GM12878 (cell line): Measurements from ENCODE around the gene VWA3B. TPM values are rescaled to one million over a fixed set of nuclear protein-coding genes. Genes with fewer than 3 reads are reported as not detected.

Source experiments
- ATAC-seq: fragments of 200-7000 bp; cut with Tn5 transposase; 3 replicates; pipeline ENCODE4 v1.9.1; 2020; ENCODE audit warnings: mild to moderate bottlenecking, moderate library complexity
- BruUV-seq: library from RNA; stranded (reverse); fragments of 400-500 nt; replicated peaks from 2 replicates; lab custom pipeline; 2021; lab: Mats Ljungman, UMichigan
- CTCF ChIA-PET: fragments of 300-600 bp; sonication (Branson Sonifier 250); formaldehyde crosslinking; extraction: SDS; loops from one replicate; lab custom pipeline; 2021; ENCODE audit warnings: inconsistent platforms; lab: Yijun Ruan, JAX
- POLR2A ChIA-PET: fragments of 350-600 bp; formaldehyde crosslinking; extraction: SDS; loops from one replicate; lab custom pipeline; 2021; ENCODE audit warnings: inconsistent platforms; lab: Charles Lee
- RAD21 ChIA-PET: fragments of 300-600 bp; sonication (Branson Sonifier 250); formaldehyde crosslinking; loops from one replicate; lab custom pipeline; 2023; ENCODE audit warnings: antibody characterized with exemption; ENCODE audit not compliant: unreplicated experiment; lab: Charles Lee
- SMC1A ChIA-PET: fragments of 300-600 bp; sonication (Branson Sonifier 250); formaldehyde crosslinking; loops from one replicate; lab custom pipeline; 2023; ENCODE audit not compliant: unreplicated experiment, uncharacterized antibody; lab: Charles Lee
- DNase-seq: peaks from one replicate; pipeline ENCODE4 v3.0.0-alpha.2; 2011; ENCODE audit warnings: low read depth, low spot score
- FAIRE-seq: peaks from 3 replicates; lab custom pipeline; 2011; peaks lifted over from hg19 to GRCh38; lab: Jason Lieb, UNC
- H2AFZ ChIP-seq: 2 replicates; pipeline ENCODE4 v1.6.0; 2011; ENCODE audit warnings: low read depth, low read length, control low read depth; ENCODE audit not compliant: control insufficient read depth
- H3K27ac ChIP-seq: 2 replicates; pipeline ENCODE4 v1.5.1; 2011; ENCODE audit warnings: control low read depth; ENCODE audit not compliant: control insufficient read depth, insufficient read depth
- H3K27me3 ChIP-seq, 2 experiments: replicated peaks in 1 of 2; 2 replicates each; pipeline versions ENCODE4 v1.6.0 to v1.6.1; 2011; ENCODE audit warnings: low read length in 1 of 2; ENCODE audit not compliant: control insufficient read depth in 2 of 2, insufficient read depth in 2 of 2
- H3K36me3 ChIP-seq, 2 experiments: 2 replicates each; pipeline ENCODE4 v1.5.1; 2011; ENCODE audit warnings: low read length in 1 of 2; ENCODE audit not compliant: control insufficient read depth in 2 of 2, insufficient read depth in 2 of 2
- H3K4me1 ChIP-seq: 2 replicates; pipeline ENCODE4 v1.6.1; 2011; ENCODE audit warnings: mild to moderate bottlenecking, low read length, moderate library complexity, mixed read lengths; ENCODE audit not compliant: control insufficient read depth, insufficient read depth
- H3K4me2 ChIP-seq: 2 replicates; pipeline ENCODE4 v1.6.0; 2011; ENCODE audit warnings: control low read depth; ENCODE audit not compliant: control insufficient read depth, insufficient read depth
- H3K4me3 ChIP-seq: fragments of 200-600 bp; sonication (generic); 2 replicates; pipeline ENCODE4 v1.5.1; 2016
- H3K79me2 ChIP-seq: 2 replicates; pipeline ENCODE4 v1.6.0; 2011; ENCODE audit warnings: low read length; ENCODE audit not compliant: control insufficient read depth, insufficient read depth
- H3K9ac ChIP-seq: 2 replicates; pipeline ENCODE4 v1.8.0; 2011; ENCODE audit warnings: low read length, control low read depth, mixed read lengths; ENCODE audit not compliant: control insufficient read depth, insufficient read depth
- H3K9me3 ChIP-seq: replicated peaks from 3 replicates; pipeline ENCODE4 v1.5.1; 2011; ENCODE audit warnings: mild to moderate bottlenecking, low read length; ENCODE audit not compliant: control insufficient read depth, insufficient read depth
- H4K20me1 ChIP-seq: 2 replicates; pipeline ENCODE4 v1.6.0; 2011; ENCODE audit not compliant: control insufficient read depth, insufficient read depth
- BRCA1 ChIP-seq: IDR thresholded peaks from 2 replicates; pipeline ENCODE4 v1.6.1; 2011; ENCODE audit warnings: low read depth, low read length, improper control_type of control experiment
- PAX5 ChIP-seq: IDR thresholded peaks from 2 replicates; pipeline ENCODE4 v1.6.1; 2011; ENCODE audit warnings: low read depth, low read length, borderline replicate concordance
- RB1 ChIP-seq: fragments of 450-650 bp; formaldehyde crosslinking; IDR thresholded peaks from 2 replicates; pipeline ENCODE4 v1.6.1; 2017; ENCODE audit warnings: mild to moderate bottlenecking, borderline replicate concordance
- STAT1 ChIP-seq: fragments of 450-650 bp; conservative IDR thresholded peaks from 2 replicates; pipeline ENCODE4 v1.6.1; 2014; ENCODE audit warnings: antibody characterized with exemption, mild to moderate bottlenecking
- TBL1XR1 ChIP-seq: IDR thresholded peaks from 2 replicates; pipeline ENCODE4 v1.6.1; 2012; ENCODE audit warnings: low read depth, low read length, improper control_type of control experiment
- ZBTB11 ChIP-seq: fragments of 450-650 bp; formaldehyde crosslinking; IDR thresholded peaks from 2 replicates; pipeline ENCODE4 v1.5.0; 2022; ENCODE audit warnings: mild to moderate bottlenecking, missing genetic modification characterization
- ZNF217 ChIP-seq: fragments of 450-650 bp; IDR thresholded peaks from 2 replicates; pipeline ENCODE4 v1.6.1; 2017; ENCODE audit warnings: antibody characterized with exemption, mild to moderate bottlenecking
- ZNF274 ChIP-seq: IDR thresholded peaks from one replicate; pipeline ENCODE4 v1.8.0; 2011; ENCODE audit not compliant: insufficient read length, insufficient read depth
- ZNF384 ChIP-seq: IDR thresholded peaks from 2 replicates; pipeline ENCODE4 v1.6.1; 2012; ENCODE audit warnings: low read depth, mild to moderate bottlenecking, low read length, improper control_type of control experiment, borderline replicate concordance
- ZNF622 ChIP-seq: fragments of 450-650 bp; IDR thresholded peaks from 2 replicates; pipeline ENCODE4 v1.6.1; 2017; ENCODE audit warnings: mild to moderate bottlenecking, inconsistent platforms
- WGBS: methylation state at CpG from one replicate; pipeline ENCODE4 v1.1.6; 2016; ENCODE audit warnings: low lambda C conversion rate; ENCODE audit not compliant: insufficient replicate concordance, insufficient coverage; ENCODE audit errors: missing lambda C conversion rate; 5-methylcytosine and 5-hydroxymethylcytosine counted together
- in situ Hi-C: fragments of 300-500 bp; cut with MboI; formaldehyde crosslinking; loops from 9 replicates; pipeline ENCODE4 v1.14.3; 2018; ENCODE audit warnings: mixed read lengths
- intact Hi-C: fragments of 100-400 bp; cut with micrococcal nuclease; formaldehyde crosslinking; loops from one replicate; pipeline ENCODE4 v1.14.2; 2022; ENCODE audit not compliant: unreplicated experiment
- polyA plus RNA-seq, 11 experiments: library from polyadenylated mRNA; depleted of rRNA in 4 of 11; unstranded in 6 of 11; stranded (reverse) in 5 of 11; fragments of >200 nt; fragmentation: Nextera tagmentation in 4 of 11; fragmentation: Illumina TruSeq in 1 of 11; extraction: Ambion mirVana in 4 of 11; extraction: Trizol in 1 of 11; gene quantifications; 1 replicate in 1 of 11; 2 replicates in 10 of 11; pipeline versions ENCODE4 v1.2.1 to v1.2.3, GENCODE V29; 2011 to 2016; ENCODE audit warnings: inconsistent platforms in 2 of 11, missing spikeins in 2 of 11, low read depth in 1 of 11
- total RNA-seq, 4 experiments: library from RNA; depleted of rRNA in 3 of 4; stranded (reverse); fragments of >200 nt in 3 of 4; fragmentation: Illumina TruSeq in 1 of 4; extraction: Trizol in 1 of 4; gene quantifications; 2 replicates each; pipeline versions ENCODE4 v1.2.1 to v1.2.3, GENCODE V29; 2013 to 2021
- TF ChIP-seq, protein P1 (sequence below): IDR thresholded peaks from 2 replicates; pipeline ENCODE4 v1.6.1; 2012; ENCODE audit warnings: improper control_type of control experiment, low read depth, low read length; ENCODE audit not compliant: insufficient replicate concordance
- TF ChIP-seq, protein P2 (sequence below): IDR thresholded peaks from 2 replicates; pipeline ENCODE4 v1.6.1; 2011; ENCODE audit warnings: borderline replicate concordance, low read depth, mild to moderate bottlenecking, moderate library complexity, low read length; ENCODE audit not compliant: insufficient read depth, poor library complexity, severe bottlenecking
- TF ChIP-seq, protein P3 (sequence below): fragments of 450-650 bp; IDR thresholded peaks from 2 replicates; pipeline ENCODE4 v1.6.1; 2017; ENCODE audit warnings: low read depth, mild to moderate bottlenecking, moderate library complexity

VWA3B gene
- total and polyA plus RNA-seq, 10 of the 15 experiments (the other 5 are each of a cell fraction or from before 2014, with no cell fraction given) = 0.04 to 0.86 (median 0.19) TPM; not detected in 4

- Histone ChIP-seq H3K4me2 (no peak overlapping the region), H3K9me3 (no peaks in the 10 kb centered on the region), H2AFZ (no peak overlapping the region), H3K79me2 (no peaks in the 10 kb centered on the region), H3K27me3 (no peaks in the 10 kb centered on the region), H4K20me1 (no peaks in the 10 kb centered on the region), H3K4me3 (no peak overlapping the region), H3K4me1 (no peaks in the 10 kb centered on the region), H3K27ac (no peak overlapping the region), H3K36me3 (no peaks in the 10 kb centered on the region), H3K9ac (no peak overlapping the region)
- ChIA-PET POLR2A (interaction anchor here (0.9 kb wide), 1 partner anchor 19 kb away, joined by 3 read pairs; no protein-coding TSS in a partner anchor), RAD21 (no interaction called here), SMC1A (interaction anchor here (1.2 kb wide), 1 partner anchor 17 kb away, joined by 3 read pairs; no protein-coding TSS in a partner anchor), CTCF (no interaction called here)
- no peak for FAIRE-seq
- DNase-seq = no peak
- no TSS peak for BruUV-seq
- intact Hi-C loops (no loop called here), in situ Hi-C loops (no loop called here)
- ATAC-seq = no peak
- WGBS = 58% methylated on average over 4 of the region's 4 CpGs
- TF ChIP-seq ZNF274 = no peak
- TF ChIP-seq ZNF622 = no peak
- TF ChIP-seq, protein P1, sequence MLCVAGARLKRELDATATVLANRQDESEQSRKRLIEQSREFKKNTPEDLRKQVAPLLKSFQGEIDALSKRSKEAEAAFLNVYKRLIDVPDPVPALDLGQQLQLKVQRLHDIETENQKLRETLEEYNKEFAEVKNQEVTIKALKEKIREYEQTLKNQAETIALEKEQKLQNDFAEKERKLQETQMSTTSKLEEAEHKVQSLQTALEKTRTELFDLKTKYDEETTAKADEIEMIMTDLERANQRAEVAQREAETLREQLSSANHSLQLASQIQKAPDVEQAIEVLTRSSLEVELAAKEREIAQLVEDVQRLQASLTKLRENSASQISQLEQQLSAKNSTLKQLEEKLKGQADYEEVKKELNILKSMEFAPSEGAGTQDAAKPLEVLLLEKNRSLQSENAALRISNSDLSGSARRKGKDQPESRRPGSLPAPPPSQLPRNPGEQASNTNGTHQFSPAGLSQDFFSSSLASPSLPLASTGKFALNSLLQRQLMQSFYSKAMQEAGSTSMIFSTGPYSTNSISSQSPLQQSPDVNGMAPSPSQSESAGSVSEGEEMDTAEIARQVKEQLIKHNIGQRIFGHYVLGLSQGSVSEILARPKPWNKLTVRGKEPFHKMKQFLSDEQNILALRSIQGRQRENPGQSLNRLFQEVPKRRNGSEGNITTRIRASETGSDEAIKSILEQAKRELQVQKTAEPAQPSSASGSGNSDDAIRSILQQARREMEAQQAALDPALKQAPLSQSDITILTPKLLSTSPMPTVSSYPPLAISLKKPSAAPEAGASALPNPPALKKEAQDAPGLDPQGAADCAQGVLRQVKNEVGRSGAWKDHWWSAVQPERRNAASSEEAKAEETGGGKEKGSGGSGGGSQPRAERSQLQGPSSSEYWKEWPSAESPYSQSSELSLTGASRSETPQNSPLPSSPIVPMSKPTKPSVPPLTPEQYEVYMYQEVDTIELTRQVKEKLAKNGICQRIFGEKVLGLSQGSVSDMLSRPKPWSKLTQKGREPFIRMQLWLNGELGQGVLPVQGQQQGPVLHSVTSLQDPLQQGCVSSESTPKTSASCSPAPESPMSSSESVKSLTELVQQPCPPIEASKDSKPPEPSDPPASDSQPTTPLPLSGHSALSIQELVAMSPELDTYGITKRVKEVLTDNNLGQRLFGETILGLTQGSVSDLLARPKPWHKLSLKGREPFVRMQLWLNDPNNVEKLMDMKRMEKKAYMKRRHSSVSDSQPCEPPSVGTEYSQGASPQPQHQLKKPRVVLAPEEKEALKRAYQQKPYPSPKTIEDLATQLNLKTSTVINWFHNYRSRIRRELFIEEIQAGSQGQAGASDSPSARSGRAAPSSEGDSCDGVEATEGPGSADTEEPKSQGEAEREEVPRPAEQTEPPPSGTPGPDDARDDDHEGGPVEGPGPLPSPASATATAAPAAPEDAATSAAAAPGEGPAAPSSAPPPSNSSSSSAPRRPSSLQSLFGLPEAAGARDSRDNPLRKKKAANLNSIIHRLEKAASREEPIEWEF = no peak
- no peak for TF ChIP-seq ZNF217
- TF ChIP-seq RB1 = no peak
- TF ChIP-seq STAT1 = no peak
- no peak for TF ChIP-seq ZNF384
- no peak for TF ChIP-seq ZBTB11 (CRISPR knock-in tag)
- no peak for TF ChIP-seq PAX5
- no peak for TF ChIP-seq TBL1XR1
- no peak for TF ChIP-seq BRCA1
- TF ChIP-seq, protein P2, sequence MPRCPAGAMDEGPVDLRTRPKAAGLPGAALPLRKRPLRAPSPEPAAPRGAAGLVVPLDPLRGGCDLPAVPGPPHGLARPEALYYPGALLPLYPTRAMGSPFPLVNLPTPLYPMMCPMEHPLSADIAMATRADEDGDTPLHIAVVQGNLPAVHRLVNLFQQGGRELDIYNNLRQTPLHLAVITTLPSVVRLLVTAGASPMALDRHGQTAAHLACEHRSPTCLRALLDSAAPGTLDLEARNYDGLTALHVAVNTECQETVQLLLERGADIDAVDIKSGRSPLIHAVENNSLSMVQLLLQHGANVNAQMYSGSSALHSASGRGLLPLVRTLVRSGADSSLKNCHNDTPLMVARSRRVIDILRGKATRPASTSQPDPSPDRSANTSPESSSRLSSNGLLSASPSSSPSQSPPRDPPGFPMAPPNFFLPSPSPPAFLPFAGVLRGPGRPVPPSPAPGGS = no peak
- TF ChIP-seq, protein P3, sequence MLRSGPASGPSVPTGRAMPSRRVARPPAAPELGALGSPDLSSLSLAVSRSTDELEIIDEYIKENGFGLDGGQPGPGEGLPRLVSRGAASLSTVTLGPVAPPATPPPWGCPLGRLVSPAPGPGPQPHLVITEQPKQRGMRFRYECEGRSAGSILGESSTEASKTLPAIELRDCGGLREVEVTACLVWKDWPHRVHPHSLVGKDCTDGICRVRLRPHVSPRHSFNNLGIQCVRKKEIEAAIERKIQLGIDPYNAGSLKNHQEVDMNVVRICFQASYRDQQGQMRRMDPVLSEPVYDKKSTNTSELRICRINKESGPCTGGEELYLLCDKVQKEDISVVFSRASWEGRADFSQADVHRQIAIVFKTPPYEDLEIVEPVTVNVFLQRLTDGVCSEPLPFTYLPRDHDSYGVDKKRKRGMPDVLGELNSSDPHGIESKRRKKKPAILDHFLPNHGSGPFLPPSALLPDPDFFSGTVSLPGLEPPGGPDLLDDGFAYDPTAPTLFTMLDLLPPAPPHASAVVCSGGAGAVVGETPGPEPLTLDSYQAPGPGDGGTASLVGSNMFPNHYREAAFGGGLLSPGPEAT = no peak
Measured at GRCh38 chr2:98065808-98066207, 21.2 kb upstream of the VWA3B start.
